NCI-H2081 treated with DMSO at 0.1 percent for 48 hours (cell line): ENCODE data around the gene SLC25A1.

Experiments
- DNase-seq: peaks from one replicate; lab custom pipeline; 2025; lab: John Stamatoyannopoulos, UW

Gene SLC25A1

DNA sequence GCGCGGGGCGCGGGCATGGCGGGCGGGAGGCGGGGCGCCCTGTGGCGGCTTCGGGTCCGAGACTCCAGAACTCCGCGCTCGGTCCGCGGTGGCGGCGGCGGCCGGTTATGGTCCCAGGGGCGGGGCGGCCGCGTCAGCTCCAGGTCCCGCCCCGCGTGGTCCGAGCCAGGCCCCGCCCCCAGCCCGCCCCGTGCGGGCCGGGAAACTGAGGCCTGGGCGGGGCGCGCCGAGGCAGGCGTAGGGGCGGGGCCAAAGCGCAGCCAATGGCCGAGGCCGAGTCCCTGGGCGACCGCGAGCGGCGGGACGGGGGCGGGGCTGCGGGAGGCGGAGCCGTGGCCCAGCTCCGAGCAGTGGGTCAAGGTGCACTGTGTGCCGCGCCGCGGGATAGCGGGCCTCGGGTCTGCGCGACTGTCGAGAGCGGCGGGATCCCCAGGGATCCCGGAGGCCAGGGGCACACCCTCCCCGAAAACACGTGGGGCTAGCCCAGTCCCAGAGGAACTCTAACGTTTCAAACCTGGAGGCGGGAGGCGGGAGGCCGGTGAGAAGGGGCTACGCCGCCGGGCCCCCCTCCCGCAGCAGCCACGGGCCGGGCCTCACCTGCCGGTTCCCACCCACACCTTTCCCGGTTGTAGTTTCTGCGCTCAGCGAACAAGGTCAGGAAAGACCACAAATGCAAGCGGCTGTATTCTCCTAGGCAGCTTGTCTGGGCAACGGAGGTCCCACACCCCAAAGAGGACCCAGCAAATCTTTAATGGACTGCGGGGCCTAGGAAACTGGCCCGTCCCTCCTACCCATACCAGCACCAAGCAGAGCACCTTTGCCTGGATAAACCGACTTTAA lies at the start of gene SLC25A1:
TSS of gene SLC25A1 (minus strand) at position 80 of the 840 bp plus-strand sequence. CDS start at position 17, 63 bp downstream.
- no peak for DNase-seq

DNA sequence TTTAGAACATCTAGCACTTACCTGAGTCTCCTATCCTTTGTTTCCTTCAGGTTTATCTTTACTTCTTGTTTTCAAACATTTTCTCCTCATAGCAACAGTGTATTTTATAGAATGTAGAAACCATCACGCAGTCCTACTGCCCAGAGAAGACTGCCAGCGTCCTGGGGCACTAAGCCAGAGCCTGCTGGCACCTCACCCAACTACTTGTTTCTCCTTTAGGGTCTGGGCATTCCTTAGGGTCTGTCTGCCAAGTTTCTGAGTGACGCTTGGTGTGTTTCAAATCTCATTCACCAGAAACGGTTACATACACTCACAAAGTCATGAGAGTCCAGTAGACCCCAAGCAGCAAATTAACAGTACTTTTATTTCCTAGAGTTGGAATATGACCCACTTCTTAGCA lies 49.6 kb upstream of the SLC25A1 start:
- no peak for DNase-seq

DNA sequence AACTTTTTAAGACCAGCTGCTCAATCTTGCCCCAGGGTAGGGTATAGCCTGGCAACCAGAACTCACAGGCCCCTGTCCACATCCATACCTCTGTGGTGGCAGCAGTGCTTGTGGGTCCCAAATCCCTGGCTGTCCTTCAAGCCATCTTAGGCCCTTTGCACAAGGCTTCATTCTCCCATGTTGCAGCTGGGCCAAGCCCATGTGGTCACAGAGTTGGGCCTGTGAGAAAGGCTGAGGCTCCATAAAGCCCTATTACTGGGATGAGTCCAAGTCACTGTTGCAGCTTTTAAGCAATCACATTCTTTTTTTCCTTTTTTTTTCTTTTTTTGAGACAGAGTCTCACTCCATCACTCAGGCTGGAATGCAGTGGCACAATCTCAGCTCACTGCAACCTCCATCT lies 47.9 kb upstream of the SLC25A1 start:
- no peak for DNase-seq

DNA sequence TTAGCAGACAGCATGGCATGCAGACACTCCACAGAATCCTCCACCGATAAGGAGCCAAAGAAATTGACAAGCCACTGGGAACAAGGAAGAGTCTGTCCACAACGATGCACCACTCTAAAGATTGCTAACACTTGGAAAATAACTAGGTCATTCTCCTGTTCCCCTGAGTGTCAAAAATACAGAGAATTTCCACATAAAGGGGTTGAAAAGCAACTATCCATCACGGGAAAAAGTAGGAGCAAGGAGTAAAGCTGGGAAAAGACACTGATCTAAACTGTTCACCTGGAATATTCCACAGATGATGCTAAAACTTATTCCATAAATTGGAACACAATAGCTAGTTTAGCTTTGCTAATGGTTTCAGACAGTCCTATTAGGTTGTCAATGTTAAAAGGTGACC lies 47.0 kb upstream of the SLC25A1 start:
- no peak for DNase-seq

GRCh38 chr22:19224985-19225384 lies 46.4 kb upstream of the SLC25A1 start:
- DNase-seq = no peak

- DNase-seq = no peak
Measured at GRCh38 chr22:19224557-19224956, 46.0 kb upstream of the SLC25A1 start.

DNA sequence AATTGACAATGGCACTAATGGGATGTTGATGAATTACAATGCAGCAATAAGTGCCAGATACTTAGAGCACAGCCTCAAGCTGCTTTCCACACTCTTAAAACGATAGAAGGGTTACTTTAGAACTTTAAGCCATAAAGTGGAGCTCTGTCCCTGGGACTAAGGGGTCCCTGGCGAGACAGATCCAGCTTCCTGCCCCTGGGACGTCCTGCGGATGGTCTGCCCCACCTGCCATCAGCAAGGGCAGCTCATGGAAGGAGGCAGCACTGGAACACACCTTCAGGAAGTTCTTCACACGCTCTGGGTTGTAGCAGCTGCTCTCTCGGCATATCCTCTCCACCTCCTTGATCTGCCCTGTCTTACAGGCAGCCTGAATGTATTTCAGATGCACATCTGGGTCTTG lies 45.1 kb upstream of the SLC25A1 start:
- DNase-seq = no peak

DNA sequence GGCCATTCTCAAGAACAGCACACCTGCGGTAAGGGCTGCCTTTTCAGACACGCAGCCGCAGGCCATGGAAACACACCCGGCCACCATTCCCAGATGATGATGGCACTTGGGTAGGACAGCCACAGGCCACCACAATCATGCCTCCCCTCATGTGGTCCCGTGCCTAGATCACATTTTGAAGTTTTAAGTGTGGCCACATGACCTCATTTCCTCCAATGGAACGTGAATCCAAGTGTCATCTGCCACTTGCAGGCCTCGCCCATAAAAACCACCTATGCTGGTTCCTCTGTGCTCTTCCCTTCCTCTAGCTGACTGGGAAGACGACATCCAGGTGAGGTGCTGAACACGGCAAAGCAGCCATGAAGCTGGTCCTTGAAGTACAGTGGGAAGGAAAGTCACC lies 44.6 kb upstream of the SLC25A1 start:
- DNase-seq = no peak

DNA sequence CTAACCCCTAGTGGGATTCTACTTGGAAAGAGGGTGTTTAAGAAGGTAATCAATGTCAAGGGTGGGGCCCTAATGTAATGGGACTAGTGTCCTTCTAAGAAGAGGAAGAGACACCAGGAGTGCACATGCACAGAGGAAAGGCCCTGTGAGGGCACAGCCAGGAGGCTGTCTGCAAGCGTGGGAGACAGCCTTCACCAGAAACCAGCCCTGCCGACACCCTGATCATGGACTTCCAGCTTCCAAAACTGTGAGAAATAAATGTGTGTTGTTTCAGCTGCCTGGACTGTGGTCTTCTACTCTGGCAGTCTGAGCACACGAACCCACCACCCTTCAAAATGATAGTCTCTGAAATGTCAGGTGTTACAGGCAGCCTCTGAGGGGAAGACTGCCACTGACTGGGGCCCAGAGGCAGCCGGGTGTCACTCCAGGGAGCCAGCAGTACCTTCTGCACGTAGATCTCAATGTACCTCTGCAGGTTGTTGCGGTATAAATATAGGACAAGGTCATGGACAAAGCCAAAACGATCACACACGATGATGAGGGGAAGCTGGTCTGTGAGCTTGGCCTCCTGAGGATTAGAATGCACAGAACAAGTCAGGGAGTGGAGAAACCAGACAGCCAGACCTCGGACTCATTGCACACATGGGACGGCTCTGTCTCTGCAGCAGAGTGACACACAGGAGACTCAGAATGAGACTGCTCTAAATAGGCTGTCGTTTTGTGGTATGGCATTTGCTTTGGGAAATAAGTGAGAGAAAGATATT lies 43.9 kb upstream of the SLC25A1 start:
- no peak for DNase-seq

DNA sequence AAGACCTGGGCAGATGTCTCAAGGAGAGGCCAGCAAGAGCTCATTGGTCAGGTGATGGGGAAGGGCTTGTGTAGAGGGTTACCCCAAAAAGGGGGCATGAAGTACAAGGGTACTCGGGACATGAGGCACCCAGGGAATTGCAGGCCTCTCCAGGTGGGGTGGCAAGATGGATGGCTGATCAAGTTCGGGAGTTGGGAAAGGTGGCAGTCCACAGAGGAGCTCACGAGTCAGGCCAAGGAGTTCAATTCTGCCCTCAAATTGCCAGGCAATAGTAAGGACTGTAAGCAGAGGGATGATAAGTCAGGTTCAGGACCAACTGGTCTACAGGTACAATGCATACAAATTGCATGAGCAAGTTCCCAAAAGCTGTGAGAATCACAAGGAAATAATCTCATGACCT lies 42.3 kb upstream of the SLC25A1 start:
- no peak for DNase-seq

DNA sequence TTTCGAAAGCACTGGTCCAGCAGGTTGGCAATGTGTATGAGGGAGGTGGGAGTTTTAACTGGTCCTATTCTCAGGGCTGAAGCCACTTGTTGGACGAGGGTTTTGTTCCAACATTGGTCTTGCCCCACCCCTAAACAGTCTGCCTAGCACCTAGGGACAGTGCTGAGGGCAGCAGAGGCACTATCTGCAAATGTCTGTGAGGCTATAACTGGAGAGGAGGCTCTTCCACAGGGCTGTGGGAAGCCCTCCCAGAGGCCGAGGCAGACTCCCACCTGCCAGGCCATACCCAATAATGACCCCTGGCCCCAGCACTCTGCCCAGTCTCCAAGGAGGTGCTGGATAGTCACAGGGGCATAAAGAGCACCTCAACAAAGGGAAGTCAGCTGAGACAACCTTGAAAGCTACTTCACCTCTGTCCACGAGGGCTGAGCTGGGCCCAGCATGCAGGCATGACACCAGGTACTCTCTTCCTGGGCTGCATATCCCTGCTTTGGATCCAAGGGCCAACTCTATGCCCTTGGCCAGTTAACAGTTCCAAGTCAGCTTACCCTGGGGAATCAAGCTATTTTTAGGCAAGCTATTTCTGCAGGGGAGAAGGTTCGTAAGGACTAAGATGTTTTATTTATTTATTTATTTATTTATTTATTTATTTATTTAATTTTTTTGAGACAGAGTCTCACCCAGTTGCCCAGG lies 40.2 kb upstream of the SLC25A1 start:
- no peak for DNase-seq

DNA sequence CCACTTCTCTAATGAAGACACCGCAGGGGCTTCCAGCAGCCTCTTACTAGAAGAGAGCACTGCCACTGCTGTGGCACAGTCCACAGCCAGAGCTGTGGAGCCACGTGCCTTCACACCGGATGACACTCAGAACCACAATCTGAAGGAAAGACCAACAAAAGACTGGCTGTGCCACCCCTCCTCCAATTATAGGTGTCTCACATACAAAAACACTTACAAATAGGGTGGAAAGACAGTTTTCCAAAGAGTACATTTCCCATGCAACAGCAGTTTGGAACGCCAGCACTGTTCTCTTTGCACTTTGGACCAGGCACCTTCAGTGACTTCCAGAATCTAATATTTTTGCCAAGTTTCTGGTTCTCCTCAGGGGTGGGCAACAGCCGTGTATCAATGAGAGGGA lies 38.0 kb upstream of the SLC25A1 start:
- DNase-seq = no peak

DNA sequence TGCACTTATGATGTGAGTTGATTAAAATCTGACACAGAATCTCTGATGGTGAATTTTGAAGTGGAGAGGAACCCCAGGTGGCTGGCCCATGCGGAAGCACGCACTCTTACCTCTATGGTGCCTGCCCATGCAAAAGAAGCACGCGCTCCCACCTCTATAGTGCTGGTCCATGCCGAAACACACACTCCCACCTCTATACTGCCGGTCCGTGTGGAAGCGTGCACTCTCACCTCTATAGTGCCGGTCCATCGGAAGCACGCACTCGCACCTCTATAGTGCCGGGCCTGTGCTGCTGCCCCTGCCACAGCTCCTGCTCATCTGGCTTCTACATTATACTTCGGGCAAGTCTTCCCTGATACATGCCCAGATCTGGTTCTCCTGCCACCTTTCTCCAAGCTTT lies 36.8 kb upstream of the SLC25A1 start:
- DNase-seq = no peak

DNA sequence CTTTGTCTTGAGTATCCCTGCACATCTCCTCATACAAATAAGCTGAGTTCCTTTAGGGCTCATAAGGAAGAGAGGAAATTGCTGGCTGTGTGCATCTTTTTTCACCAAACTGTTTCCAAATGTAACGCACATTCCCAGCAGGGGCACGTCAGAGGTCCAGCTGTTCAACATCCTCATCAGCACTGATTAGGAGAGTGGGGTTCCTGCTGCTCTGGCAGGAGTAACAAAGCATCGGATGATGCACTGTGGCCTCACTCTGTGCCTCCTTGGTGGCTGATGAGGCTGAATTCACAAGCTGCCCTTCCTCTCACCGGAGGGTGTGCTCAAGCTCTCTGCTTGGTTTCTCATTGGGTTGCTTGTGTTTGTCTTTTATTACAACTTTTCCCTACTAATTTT lies 35.5 kb upstream of the SLC25A1 start:
- no peak for DNase-seq

DNA sequence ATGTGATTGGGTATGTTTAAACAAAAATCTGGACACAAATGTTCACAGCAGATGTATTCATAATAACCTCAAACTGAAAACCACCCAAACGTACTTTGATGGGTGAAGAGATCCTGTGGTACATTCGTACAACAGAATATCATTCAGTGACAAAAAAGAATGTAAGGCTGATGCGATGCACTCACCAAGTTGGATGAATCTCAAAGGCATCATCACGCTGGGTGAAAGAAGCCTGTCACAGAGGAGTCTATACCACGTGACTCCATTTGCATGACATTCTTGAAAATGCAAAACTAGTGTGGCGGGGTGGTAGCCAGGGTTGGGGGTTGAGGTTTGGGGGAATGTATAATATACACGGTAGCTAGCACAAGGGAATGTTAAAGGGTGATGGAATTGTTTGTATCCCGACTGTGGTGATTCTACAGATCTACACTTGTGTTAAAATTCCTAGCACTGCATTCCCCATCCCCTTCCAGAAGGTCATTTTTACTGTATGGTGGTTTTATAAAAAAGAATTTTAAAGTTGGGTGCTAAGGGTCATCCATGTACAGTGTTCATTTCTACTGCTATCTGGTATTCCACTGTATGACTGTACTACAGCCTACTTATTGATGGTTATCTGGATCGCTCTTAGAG lies 35.0 kb upstream of the SLC25A1 start:
- DNase-seq = no peak

DNA sequence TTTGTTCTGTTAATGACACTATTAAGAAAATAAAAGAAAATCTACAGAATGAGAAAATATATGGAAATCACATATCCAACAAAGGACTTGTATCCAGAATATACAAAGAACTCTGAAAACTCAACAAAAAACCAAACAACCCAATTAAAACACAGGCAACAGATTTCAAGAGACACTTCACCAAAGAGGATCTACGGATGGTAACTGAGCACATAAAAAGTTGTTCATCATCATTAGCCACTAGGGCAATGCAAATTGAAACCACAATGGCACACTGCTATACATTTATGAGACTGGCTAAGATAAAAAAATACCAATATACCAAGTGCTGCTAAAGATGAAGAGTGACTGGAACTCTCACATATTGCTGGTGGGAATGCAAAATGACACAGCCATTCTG lies 34.5 kb upstream of the SLC25A1 start:
- DNase-seq = no peak

GRCh38 chr22:19212302-19212870 lies 33.9 kb upstream of the SLC25A1 start:
- DNase-seq = no peak

DNA sequence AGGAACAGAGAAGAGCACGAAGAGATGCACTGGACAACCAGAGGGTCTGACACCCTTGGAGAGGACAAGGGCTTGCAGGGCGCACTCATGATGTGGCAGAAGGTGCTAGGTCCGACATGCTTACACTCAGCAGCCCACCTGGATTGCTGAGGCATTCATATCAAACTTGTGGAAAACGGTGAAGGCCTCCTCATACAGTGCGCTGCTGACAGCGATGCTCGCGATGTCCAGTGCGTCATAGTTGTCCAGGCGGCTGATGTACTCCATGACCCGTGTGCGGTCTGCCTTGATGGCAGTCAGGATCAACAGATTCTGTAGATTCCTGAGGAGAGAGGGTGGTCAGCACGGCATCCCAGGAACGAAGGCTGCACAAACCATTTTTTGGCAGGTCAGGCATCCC lies 31.7 kb upstream of the SLC25A1 start:
- no peak for DNase-seq

DNA sequence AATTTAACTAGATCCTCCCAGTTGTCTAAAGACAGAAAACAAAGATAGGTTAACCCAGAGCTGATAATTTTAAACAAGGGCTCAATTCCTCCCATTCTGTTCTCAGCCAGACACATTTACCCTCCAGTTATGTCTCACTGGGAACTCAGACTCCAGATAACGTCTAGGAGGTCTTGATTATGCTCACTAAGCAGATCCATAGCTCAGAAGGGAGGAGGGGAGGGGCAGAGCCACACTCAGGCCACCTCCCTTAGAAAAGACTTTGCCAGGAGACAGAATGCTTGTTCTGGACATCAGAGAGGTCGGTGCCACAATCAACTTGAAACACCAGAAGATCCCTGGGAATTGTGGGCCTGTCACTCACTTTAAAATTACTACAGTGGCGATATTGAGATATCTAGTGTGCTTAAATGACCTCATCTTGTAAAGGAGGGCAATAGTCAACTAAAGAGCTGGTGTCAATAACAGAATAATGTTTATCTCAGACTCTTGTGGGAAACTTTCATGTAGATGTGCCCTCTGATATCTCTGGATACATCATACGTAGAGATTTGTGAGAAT lies 29.8 kb upstream of the SLC25A1 start:
- DNase-seq = no peak

DNA sequence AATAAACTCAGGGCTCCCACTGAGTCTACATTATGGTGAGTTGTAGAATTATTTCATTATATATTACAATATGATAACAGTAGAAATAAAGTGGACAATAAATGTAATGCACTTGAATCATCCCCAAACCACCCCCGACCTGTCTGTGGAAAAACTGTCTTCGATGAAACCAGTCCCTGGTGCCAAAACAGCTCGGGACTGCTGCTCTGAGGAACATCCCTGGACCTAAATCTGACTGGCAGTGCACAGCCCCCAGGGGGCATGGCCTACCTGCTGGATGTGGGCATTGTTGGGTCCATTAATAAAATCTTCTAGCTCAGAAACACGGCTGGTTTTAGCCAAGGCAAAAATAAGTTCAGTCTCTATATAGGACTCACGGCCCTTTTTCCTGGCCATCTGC lies 29.3 kb upstream of the SLC25A1 start:
- no peak for DNase-seq

GRCh38 chr22:19207401-19207808 lies 28.9 kb upstream of the SLC25A1 start:
- no peak for DNase-seq

DNA sequence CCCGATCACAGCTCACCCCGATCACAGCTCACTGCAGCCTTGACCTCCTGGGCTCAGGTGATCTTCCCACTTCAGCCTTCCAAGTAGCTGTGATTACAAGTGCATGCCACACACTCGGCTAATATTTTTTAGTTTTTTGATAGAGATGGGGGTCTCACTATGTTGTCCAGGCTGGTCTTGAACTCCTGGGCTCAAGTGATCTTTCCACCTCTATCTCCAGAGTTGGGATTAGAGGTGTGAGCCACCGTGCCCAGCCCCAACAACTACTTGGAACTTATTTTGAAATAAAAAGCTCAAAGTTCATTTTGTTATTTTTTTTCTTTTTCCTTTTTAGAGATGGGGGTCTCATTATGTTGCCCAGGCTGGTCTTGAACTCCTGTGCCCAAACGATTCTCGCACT lies 27.8 kb upstream of the SLC25A1 start:
- DNase-seq = no peak
